ENCODE data around the gene OLA1.
A peak's percentile ranks its signal among the peaks of the same experiment; 100 is the strongest.

The OLA1 gene

GRCh38 chr2:174035981-174036742, 212.2 kb downstream of the OLA1 start:
- Histone ChIP-seq H3K27ac (ENCODE audit: low read depth in 2 of 2, low read length in 2 of 2) (peak overlapping the region in 1 of 2 donors; percentile 15), H3K4me1 (ENCODE audit: control insufficient read depth in 2 of 2, insufficient read depth in 2 of 2, low read length in 2 of 2) (peaks cover 4% of the 10 kb centered on the region in 2 donors), H3K9ac (ENCODE audit: low read depth in 1 of 2, low read length in 2 of 2) (no peak overlapping the region), H3K27me3 (ENCODE audit: control insufficient read depth in 2 of 2, insufficient read depth in 2 of 2, low read length in 2 of 2) (no peaks in the 10 kb centered on the region), H3K36me3 (ENCODE audit: control insufficient read depth in 2 of 2, insufficient read depth in 2 of 2, low read length in 2 of 2) (no peaks in the 10 kb centered on the region), H3K4me3 (ENCODE audit: low read length in 2 of 2) (peak overlapping the region in 1 of 2 donors; percentile 34), H3K9me3 (ENCODE audit: control insufficient read depth in 2 of 2, low read length in 2 of 2) (no peaks in the 10 kb centered on the region)

- Histone ChIP-seq H3K9me3 (ENCODE audit: control insufficient read depth in 2 of 2, low read length in 2 of 2) (no peaks in the 10 kb centered on the region), H3K4me1 (ENCODE audit: control insufficient read depth in 2 of 2, insufficient read depth in 2 of 2, low read length in 2 of 2) (peaks cover 4% of the 10 kb centered on the region in 2 donors), H3K9ac (ENCODE audit: low read depth in 1 of 2, low read length in 2 of 2) (no peak overlapping the region), H3K4me3 (ENCODE audit: low read length in 2 of 2) (no peak overlapping the region), H3K27me3 (ENCODE audit: control insufficient read depth in 2 of 2, insufficient read depth in 2 of 2, low read length in 2 of 2) (no peaks in the 10 kb centered on the region), H3K27ac (ENCODE audit: low read depth in 2 of 2, low read length in 2 of 2) (no peak overlapping the region), H3K36me3 (ENCODE audit: control insufficient read depth in 2 of 2, insufficient read depth in 2 of 2, low read length in 2 of 2) (no peaks in the 10 kb centered on the region)
Measured at GRCh38 chr2:174035117-174035635, 213.2 kb downstream of the OLA1 start.

- H3K9me3 ChIP-seq (ENCODE audit: control insufficient read depth in 2 of 2, low read length in 2 of 2) = no peaks in the 10 kb centered on the region
- H3K4me3 ChIP-seq (ENCODE audit: low read length in 2 of 2) = no peak overlapping the region
- H3K9ac ChIP-seq (ENCODE audit: low read depth in 1 of 2, low read length in 2 of 2) = no peak overlapping the region
- H3K36me3 ChIP-seq (ENCODE audit: control insufficient read depth in 2 of 2, insufficient read depth in 2 of 2, low read length in 2 of 2) = no peaks in the 10 kb centered on the region
- H3K27ac ChIP-seq (ENCODE audit: low read depth in 2 of 2, low read length in 2 of 2) = no peak overlapping the region
- no peaks in the 10 kb centered on the region for H3K4me1 ChIP-seq (ENCODE audit: control insufficient read depth in 2 of 2, insufficient read depth in 2 of 2, low read length in 2 of 2)
- H3K27me3 ChIP-seq (ENCODE audit: control insufficient read depth in 2 of 2, insufficient read depth in 2 of 2, low read length in 2 of 2) = no peaks in the 10 kb centered on the region
Measured at GRCh38 chr2:174033163-174033550, 215.2 kb downstream of the OLA1 start.

GRCh38 chr2:174031226-174031625, 217.1 kb downstream of the OLA1 start:
- Histone ChIP-seq H3K36me3 (ENCODE audit: control insufficient read depth in 2 of 2, insufficient read depth in 2 of 2, low read length in 2 of 2) (no peaks in the 10 kb centered on the region), H3K4me3 (ENCODE audit: low read length in 2 of 2) (no peak overlapping the region), H3K4me1 (ENCODE audit: control insufficient read depth in 2 of 2, insufficient read depth in 2 of 2, low read length in 2 of 2) (no peaks in the 10 kb centered on the region), H3K9ac (ENCODE audit: low read depth in 1 of 2, low read length in 2 of 2) (no peak overlapping the region), H3K9me3 (ENCODE audit: control insufficient read depth in 2 of 2, low read length in 2 of 2) (no peaks in the 10 kb centered on the region), H3K27ac (ENCODE audit: low read depth in 2 of 2, low read length in 2 of 2) (no peak overlapping the region), H3K27me3 (ENCODE audit: control insufficient read depth in 2 of 2, insufficient read depth in 2 of 2, low read length in 2 of 2) (no peaks in the 10 kb centered on the region)

GRCh38 chr2:174028935-174029334, 219.4 kb downstream of the OLA1 start:
- Histone ChIP-seq H3K4me3 (ENCODE audit: low read length in 2 of 2) (no peak overlapping the region), H3K9me3 (ENCODE audit: control insufficient read depth in 2 of 2, low read length in 2 of 2) (no peaks in the 10 kb centered on the region), H3K36me3 (ENCODE audit: control insufficient read depth in 2 of 2, insufficient read depth in 2 of 2, low read length in 2 of 2) (no peaks in the 10 kb centered on the region), H3K27ac (ENCODE audit: low read depth in 2 of 2, low read length in 2 of 2) (no peak overlapping the region), H3K9ac (ENCODE audit: low read depth in 1 of 2, low read length in 2 of 2) (no peak overlapping the region), H3K27me3 (ENCODE audit: control insufficient read depth in 2 of 2, insufficient read depth in 2 of 2, low read length in 2 of 2) (no peaks in the 10 kb centered on the region), H3K4me1 (ENCODE audit: control insufficient read depth in 2 of 2, insufficient read depth in 2 of 2, low read length in 2 of 2) (peaks cover 0 to under 1% of the 10 kb centered on the region in 2 donors)

- peaks cover 3 to 5% of the 10 kb centered on the region in 2 donors for H3K4me1 ChIP-seq (ENCODE audit: control insufficient read depth in 2 of 2, insufficient read depth in 2 of 2, low read length in 2 of 2)
- no peak overlapping the region for H3K9ac ChIP-seq (ENCODE audit: low read depth in 1 of 2, low read length in 2 of 2)
- no peaks in the 10 kb centered on the region for H3K27me3 ChIP-seq (ENCODE audit: control insufficient read depth in 2 of 2, insufficient read depth in 2 of 2, low read length in 2 of 2)
- no peaks in the 10 kb centered on the region for H3K36me3 ChIP-seq (ENCODE audit: control insufficient read depth in 2 of 2, insufficient read depth in 2 of 2, low read length in 2 of 2)
- H3K9me3 ChIP-seq (ENCODE audit: control insufficient read depth in 2 of 2, low read length in 2 of 2) = no peaks in the 10 kb centered on the region
- H3K27ac ChIP-seq (ENCODE audit: low read depth in 2 of 2, low read length in 2 of 2) = peak overlapping the region in 1 of 2 donors; percentile 35
- H3K4me3 ChIP-seq (ENCODE audit: low read length in 2 of 2) = no peak overlapping the region
Measured at GRCh38 chr2:174027956-174028355, 220.4 kb downstream of the OLA1 start.

- H3K27ac ChIP-seq (ENCODE audit: low read depth in 2 of 2, low read length in 2 of 2) = peak overlapping the region; percentile 38 to 79
- no peaks in the 10 kb centered on the region for H3K9me3 ChIP-seq (ENCODE audit: control insufficient read depth in 2 of 2, low read length in 2 of 2)
- no peaks in the 10 kb centered on the region for H3K27me3 ChIP-seq (ENCODE audit: control insufficient read depth in 2 of 2, insufficient read depth in 2 of 2, low read length in 2 of 2)
- no peak overlapping the region for H3K4me3 ChIP-seq (ENCODE audit: low read length in 2 of 2)
- peaks cover 3 to 5% of the 10 kb centered on the region in 2 donors for H3K4me1 ChIP-seq (ENCODE audit: control insufficient read depth in 2 of 2, insufficient read depth in 2 of 2, low read length in 2 of 2)
- no peak overlapping the region for H3K9ac ChIP-seq (ENCODE audit: low read depth in 1 of 2, low read length in 2 of 2)
- no peaks in the 10 kb centered on the region for H3K36me3 ChIP-seq (ENCODE audit: control insufficient read depth in 2 of 2, insufficient read depth in 2 of 2, low read length in 2 of 2)
Measured at GRCh38 chr2:174026122-174026845, 222.0 kb downstream of the OLA1 start.

- Histone ChIP-seq H3K9me3 (ENCODE audit: control insufficient read depth in 2 of 2, low read length in 2 of 2) (no peaks in the 10 kb centered on the region), H3K4me1 (ENCODE audit: control insufficient read depth in 2 of 2, insufficient read depth in 2 of 2, low read length in 2 of 2) (peaks cover 3 to 5% of the 10 kb centered on the region in 2 donors), H3K9ac (ENCODE audit: low read depth in 1 of 2, low read length in 2 of 2) (no peak overlapping the region), H3K4me3 (ENCODE audit: low read length in 2 of 2) (no peak overlapping the region), H3K27me3 (ENCODE audit: control insufficient read depth in 2 of 2, insufficient read depth in 2 of 2, low read length in 2 of 2) (no peaks in the 10 kb centered on the region), H3K27ac (ENCODE audit: low read depth in 2 of 2, low read length in 2 of 2) (peak overlapping the region; percentile 77 to 79), H3K36me3 (ENCODE audit: control insufficient read depth in 2 of 2, insufficient read depth in 2 of 2, low read length in 2 of 2) (no peaks in the 10 kb centered on the region)
Measured at GRCh38 chr2:174025271-174026121, 222.8 kb downstream of the OLA1 start.

GRCh38 chr2:174024524-174025270, 223.6 kb downstream of the OLA1 start:
- peak overlapping the region; percentile 77 to 79 for H3K27ac ChIP-seq (ENCODE audit: low read depth in 2 of 2, low read length in 2 of 2)
- H3K9ac ChIP-seq (ENCODE audit: low read depth in 1 of 2, low read length in 2 of 2) = no peak overlapping the region
- peaks cover 3 to 5% of the 10 kb centered on the region in 2 donors for H3K4me1 ChIP-seq (ENCODE audit: control insufficient read depth in 2 of 2, insufficient read depth in 2 of 2, low read length in 2 of 2)
- no peaks in the 10 kb centered on the region for H3K9me3 ChIP-seq (ENCODE audit: control insufficient read depth in 2 of 2, low read length in 2 of 2)
- H3K27me3 ChIP-seq (ENCODE audit: control insufficient read depth in 2 of 2, insufficient read depth in 2 of 2, low read length in 2 of 2) = no peaks in the 10 kb centered on the region
- no peak overlapping the region for H3K4me3 ChIP-seq (ENCODE audit: low read length in 2 of 2)
- no peaks in the 10 kb centered on the region for H3K36me3 ChIP-seq (ENCODE audit: control insufficient read depth in 2 of 2, insufficient read depth in 2 of 2, low read length in 2 of 2)

Data from mucosa of rectum (tissue), 2 donors.